GM21576 (cell line): ENCODE measurements around the gene GMDS.

ENCODE experiments used
- ATAC-seq: cut with Tn5 transposase; IDR thresholded peaks from one replicate; pipeline ENCODE4 v1.9.1; 2021; ENCODE audit warnings: mild to moderate bottlenecking, moderate library complexity; ENCODE audit not compliant: unreplicated experiment

The GMDS gene

DNA sequence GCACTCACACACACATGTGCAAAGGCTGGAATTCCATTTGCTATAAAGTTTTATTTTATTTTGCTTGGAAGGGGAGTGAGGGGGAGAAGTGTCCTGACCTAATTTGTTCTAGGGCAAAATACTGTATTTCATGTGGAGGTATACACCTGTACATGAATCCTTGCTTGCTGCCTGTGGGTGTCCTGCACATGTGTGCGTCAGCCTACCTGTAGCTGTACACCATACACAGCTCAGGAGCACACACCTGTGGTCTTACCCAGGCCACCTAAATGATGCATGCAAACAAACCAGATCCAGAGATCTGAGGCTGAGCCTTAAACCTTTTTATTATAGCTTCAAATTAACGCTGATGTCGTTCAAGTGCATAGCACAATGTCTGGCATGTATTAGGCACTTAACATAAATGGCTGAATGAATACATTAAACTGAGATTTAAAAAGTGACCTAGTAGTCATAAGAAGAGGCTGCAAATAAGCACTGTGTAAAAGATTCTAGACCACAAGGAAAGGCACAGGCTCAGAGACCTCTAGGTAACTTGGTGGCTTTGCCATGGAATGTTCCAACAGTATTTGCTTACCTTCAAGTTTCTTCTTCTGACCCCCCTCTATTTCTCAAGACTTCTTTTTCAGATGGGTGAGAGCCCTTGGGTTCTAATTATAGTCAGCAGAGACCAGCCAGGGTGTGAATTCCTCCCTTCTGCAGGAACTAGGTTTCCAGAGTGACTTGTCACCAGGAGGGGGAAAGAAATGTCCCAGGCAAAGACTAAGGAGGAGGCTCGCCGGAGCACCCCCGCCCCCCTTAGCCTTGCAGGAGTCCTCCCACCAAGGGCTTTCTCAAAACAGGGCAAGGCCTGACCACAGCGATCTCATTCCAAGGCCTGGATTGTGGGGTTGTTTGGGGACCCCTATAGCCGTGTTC lies 622.3 kb downstream of the GMDS start:
- ATAC-seq, result no peak

DNA sequence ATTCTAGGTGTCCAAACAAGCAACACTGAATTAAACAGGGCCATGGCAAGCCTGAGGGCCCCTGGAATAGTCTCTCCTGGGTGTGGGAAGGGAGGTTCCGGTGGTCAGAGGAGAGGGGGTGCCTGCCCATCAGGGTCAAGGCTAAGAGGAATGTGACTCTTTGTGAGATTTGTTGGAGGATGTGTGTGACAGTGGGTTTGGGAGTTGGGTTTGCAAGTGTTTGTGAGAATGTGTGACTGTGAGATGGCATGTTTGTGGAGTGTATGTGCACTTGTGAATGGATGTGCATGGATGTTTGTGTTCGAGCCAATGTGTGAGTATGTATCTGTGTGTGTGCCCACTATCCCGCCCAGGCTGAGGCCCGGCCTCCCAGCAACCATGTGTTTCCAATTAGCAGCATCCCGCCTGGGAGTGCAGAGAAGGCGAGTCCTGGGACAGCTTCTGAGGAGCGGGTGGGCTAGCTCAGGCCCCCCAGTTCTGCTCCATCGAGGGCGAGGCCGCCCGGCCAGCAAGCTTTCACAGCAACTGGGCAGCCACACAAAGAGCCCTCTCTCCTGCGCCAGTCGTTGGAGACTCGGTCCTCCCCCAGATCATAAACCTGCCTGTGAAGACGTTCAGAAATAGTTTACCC lies 623.1 kb downstream of the GMDS start:
- no peak for ATAC-seq

DNA sequence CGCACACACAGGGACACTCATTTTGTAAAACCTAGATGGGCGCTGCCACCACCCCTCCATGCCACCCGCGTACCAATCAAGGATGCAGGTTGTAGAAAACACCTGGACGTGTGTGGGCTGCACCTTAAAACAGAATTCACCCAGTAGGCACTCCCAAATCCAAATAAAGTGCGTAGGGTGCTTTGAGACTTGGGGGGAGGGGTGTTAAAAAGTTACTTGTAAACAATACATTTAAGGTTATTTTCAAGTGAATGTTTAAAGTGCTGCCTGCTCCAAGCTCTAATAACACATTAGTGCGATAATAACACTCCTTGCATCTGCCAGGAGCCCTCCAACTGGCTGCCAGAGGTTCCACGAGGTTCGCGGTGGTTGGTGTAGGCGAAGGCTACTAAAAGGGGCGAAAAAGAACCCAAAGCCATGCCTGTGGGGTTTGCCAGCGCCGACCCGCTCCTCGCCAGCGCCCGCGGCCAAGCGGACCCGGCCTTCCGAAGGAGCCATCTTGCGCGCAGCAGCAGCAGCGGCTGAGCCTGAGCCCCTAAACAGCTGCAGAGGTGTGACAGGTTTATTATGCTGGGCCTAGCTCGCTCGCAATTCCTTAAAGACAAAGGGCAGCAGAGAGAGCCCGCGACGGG lies 624.2 kb downstream of the GMDS start:
- no peak for ATAC-seq

DNA sequence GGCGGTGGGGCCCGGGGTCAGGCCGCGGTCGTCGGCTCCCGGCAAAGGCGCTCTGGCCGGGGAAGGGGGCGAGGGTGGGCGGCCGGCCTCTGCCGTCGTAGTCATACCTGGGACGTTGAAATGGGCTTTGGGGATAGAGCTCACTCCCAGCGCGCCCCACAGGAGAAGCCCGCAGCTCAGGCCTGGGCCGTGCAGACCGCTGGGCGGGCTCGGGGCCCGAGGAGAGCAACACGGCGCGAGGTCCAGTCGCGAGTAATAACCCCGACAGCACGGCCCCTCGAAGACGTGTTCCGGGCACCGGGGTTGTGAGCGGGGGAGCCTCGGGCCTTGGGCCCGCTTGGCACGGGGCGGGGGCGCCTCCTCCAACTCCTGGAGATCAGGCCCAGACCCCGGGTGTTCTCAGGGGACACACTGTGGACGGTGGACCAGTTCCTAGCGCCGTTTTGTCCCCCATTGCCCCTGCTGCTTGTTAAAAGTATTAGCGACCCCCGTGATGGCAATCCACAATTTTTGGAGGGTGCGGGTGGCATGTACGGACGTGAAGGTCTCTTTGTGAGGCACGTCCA lies 624.8 kb downstream of the GMDS start:
- ATAC-seq, result no peak

DNA sequence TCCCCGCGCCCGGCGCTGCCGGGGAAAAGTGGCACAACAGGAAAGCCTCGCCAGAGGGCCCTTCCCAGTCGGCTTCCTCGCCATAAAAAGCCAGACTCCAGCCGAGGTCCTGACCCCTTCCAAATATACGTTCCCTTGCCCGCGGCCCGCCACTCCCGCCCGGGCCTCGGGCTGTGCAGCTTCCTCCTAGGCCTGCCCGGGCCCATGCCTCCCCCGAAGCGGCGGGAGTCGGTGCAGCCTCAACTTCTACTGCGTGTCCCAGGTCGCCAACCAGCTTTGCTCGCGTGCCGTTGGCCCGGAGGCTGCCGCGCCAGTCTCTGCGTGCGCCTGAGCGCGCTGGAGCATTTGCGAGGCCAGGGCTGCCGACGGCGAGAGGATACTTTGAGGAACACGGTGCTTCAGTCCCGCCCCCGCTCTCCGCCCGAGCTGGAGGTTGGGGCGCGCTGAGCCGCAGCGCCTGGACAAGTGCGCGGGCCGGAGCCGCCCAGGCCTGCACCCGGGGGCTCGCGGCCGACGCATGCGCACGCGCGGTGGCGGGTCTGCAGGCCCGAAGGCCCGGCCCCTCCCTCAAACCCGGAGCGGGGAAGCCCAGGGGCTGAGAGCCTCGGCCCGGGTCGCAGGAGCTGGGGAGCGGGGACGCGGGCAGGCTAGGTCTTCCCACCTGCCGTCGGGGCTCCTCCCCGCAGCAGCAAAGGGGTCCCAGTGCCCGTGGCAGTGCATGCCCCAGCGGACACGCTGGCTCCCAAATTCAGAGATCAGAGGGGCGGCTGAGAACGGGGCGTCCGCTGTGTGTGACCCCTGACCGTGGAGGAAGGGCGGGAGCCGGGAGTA lies 625.5 kb downstream of the GMDS start:
- ATAC-seq, result no peak

DNA sequence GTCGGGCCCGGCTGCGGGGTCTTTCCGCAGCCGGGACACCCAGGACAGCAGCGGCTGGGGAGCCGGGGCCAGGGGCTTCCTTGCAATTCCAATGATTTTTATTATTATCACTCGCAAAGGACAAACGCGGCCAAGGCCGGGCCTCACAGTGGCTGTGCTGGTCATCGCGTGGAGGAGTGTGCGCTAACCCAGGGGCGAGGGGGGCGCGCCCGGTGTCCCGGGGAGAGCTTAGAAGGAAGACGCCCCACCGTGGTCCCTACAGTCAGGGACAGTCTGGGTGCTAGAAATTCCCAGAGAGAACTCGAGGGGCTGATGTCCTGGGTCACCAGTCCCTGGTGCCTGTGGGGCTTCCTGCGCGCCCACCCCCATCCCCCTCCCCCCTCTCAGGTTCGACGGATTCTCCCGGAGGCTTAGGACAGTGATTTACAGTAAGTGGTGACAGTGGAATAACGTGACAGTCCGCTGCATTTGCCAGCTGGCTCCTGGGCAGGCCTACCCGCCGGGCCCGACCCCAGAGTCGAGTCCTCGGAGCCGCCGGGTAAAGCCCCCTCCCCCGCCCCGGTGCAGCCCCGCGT lies 626.2 kb downstream of the GMDS start:
- no peak for ATAC-seq

DNA sequence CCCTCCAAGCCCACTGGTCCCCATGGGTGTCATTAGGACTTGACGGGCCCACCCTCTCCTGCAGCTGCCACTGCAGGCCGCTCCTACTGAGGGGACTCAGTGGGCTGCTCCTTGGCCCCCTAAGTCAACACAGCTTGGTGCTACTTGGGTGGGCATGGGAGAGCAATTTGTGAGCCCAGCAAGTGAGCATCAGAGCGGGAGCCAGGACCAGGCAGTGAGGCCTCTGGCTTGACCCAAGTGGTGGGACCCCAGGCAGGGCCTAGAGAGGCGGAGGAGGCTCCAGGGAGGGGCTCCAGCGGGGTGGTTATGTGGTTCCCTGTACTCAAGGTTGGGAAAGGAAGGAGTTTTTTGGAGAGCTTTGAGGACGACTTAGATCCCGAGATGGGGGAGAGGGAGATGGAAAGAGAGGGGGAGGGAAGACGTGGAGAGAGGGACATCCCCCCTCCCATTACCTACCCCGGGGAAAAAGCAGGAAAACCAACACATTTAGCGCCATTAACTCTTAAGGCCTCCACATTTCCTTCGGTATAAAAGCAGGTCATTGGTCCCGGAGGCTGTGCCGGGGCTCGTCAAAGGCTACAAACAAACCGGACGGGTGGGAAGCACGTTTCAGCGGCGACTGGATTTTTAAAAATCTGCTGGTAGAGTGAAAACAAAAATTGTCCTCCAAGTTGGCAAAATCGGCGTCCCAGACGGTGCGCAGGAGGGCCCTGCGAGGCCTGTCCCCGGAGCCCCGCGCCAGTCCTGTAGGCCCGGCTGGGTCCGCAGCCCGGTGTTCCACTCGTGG lies 626.9 kb downstream of the GMDS start:
- ATAC-seq, result no peak

DNA sequence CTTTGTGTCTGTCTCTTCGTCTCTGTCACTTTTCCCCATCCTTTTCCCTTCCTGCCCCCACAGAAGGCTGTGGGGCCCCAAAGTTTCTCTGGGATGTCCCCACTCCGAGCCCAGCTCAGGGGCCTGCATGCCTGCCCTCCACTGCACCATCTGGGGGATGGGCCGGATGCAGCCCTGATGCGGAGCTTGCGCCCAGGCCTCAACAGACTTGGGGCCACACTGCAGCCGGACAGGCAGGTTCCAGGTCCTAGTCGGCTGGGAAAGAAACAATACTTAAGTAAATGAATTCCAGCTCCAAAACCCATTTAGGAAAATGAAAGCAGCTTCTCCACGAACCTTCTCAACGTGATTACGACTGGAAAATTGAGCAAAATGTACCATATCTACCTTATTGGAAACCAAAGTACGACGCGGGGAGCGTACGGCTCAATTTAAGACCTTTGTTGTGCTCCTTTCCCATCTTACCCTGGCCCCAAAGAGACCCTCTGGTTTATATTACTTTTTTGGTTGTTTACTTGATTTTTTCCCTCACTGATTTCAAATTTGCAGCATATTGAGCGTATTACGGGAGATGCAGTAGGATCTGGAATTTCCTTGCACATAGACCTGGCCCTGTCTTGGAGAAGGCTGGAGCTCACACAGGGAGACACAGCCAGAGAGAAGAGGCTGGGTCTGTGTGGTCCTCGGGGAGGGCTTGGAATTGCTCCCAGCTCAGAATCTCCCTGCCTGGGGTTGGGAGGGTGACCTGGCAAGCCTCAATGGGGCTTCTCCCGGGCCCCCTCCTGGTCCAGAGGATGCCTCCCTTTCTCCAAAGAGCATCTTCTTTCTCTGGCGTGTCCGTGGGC lies 627.7 kb downstream of the GMDS start:
- ATAC-seq, result no peak

DNA sequence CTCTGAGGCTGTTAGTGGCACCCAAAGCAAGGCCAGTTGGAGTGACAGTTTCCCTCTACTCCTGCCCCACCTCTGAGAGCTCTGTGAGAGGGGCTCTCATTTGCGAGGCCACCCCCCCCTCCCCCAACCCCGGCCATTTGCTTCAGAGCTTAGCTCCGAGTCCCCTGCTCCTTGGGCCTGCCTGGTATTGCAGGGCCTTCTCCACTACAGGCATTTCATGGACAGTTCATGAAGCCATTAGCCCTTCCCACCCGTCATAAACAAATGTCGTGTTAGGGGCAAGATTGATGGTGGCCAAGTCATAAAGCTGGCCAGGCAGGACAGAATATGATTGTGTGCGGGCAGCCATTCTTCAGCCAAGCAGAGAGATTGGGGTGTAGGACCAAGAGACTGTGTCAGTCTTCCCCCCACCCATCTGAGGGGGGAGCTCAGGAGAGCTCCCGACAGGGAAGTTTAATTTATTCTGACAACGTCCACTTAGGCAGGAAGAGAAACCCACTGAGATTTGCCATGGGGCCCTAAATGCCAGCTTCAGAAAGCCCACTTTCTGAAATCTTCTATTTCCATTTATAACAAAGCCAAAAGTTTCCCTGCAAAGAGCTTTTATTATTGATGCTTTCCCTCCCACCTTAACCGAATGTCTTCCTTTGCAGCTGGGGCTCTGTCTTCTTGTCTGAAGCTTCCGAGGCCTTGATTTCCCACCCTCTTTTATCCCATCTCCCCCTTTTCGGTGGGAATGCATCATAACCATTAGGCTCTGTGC lies 628.5 kb downstream of the GMDS start:
- no peak for ATAC-seq

DNA sequence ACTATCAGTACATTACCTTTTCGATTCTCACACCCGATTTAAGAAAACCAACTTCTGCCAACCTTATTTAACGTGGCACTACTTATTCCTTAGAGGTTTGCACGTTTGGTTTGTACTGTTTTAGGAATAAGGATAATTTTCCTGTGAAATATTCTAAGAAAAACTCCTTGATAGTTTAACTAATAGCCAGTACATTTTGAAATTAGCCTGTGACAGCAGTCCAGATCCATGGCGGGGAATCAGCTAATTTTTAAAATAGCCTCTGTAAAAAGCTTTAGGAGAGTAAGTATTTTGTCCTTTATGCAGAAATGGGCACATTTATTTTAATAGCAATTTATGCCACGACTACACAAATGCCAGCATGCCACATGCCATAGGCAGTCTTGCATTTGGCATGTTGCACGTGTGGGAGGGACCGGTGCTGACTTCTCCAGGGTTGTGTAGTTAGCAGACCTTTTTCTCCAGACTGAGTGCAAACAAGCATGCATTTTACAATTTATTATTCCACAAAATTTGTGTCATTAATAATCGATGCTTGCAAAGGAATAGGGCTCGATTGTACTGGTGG lies 629.5 kb downstream of the GMDS start:
- no peak for ATAC-seq

DNA sequence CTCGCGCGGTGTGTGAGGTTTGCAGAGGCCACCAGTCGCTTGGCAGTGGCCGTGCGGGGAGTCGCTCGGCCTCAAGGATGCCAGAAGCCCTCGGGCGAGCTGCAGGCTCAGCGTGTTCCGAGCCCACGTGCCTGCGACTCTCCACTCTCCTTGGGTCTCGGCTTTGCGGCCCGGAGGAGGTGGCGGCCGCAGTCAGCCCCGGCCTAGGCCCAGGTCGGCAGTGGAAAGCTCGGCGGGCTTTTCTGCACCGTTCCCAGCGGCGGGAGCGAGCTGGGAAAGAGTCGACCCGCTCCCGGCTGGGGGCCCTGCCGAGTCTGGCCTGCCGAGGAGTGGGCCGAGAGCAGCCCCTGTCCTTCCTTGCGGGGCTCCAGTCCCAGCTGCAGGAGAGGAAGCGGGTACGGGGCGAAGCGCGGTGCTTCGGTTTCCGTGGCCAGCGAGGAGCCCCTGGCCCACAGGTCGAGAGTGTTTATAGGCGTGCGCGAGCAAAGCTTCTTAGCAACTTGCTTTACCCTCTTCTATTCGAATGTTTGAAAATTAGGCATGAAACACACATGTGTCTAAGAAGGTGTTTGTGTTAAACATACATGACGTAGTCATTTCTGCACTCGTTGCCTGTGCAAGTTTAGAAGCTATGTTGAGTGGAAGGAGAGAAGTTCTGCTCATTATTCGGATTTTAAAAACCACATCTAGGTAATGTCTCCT lies 630.1 kb downstream of the GMDS start:
- ATAC-seq, result no peak

DNA sequence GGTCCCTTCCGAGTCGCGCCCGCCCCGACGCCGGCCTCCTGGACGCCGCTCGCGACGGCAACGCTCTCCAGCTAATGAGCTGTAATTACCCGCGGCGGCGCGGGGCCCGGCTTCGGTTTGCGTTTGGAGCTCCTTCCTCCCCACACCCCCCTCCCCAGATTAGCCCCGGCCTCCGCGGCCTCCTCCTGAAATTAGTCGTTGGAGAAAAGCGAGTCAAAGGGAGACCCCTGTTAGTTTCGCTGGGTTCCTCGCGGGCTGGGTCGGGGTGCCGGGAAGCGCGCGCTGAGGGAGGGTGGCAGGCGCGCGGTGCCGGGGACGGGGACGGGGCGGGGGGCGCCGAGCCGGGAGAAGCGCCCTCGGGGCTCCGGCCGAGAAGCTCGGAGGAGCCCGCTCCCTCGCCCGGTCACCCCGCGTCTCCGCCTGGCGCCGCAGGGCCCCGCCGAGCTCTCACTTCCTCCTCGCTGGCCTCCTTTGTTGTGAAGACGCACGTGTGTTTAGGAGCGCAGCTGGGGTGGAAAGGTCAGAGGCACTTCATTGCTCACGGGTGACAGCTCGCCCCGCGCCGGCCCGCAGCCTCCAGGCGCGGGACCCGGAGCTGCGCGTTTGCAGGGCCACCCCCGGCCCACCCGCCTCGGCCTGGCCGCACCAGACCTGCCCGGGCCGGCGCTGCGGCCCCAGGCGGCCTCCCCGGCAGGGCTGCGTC lies 630.8 kb downstream of the GMDS start:
- no peak for ATAC-seq

DNA sequence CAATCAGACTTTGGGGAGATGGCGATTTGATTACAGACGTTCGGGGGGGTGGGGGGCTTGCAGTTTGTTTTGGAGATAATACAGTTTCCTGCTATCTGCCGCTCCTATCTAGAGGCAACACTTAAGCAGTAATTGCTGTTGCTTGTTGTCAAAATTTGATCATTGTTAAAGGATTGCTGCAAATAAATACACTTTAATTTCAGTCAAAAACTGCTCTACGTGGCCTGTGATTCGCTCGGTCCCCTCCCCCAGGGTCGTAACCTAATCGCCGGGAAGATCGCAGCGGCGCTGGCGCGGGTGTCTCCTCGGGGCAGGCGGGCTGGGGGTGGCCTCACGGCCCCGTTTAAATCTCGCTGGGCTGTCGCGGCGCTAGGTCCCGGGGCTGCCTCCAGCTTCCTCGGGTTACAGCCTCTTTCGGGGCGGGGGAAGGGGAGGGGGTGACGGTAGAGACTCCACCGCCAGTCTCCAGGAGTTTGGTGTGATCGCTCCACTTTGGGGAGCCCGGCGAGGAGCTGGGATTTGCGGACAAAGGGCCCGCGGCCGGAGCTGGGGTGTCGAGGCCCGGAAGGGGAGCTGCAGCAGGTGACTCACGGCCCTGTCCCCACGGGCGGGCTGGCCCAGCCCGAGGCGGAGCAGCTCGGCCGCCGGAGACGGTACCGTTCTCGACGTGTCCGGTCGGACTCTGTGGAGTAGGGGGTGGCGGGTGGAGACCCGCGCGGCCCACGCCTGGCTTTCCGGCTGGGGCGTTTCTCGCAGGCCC lies 631.5 kb downstream of the GMDS start:
- no peak for ATAC-seq

DNA sequence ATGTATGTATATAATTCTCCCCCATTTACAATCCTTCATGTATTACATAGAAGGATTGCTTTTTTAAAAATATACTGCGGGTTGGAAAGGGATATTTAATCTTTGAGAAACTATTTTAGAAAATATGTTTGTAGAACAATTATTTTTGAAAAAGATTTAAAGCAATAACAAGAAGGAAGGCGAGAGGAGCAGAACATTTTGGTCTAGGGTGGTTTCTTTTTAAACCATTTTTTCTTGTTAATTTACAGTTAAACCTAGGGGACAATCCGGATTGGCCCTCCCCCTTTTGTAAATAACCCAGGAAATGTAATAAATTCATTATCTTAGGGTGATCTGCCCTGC lies 632.1 kb downstream of the GMDS start:
- no peak for ATAC-seq

DNA sequence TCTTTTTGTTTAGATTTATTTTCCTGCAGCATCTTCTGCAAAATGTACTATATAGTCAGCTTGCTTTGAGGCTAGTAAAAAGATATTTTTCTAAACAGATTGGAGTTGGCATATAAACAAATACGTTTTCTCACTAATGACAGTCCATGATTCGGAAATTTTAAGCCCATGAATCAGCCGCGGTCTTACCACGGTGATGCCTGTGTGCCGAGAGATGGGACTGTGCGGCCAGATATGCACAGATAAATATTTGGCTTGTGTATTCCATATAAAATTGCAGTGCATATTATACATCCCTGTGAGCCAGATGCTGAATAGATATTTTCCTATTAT lies 632.5 kb downstream of the GMDS start:
- ATAC-seq, result no peak
